ENCODE data around the gene ARHGAP26.

ARHGAP26 gene

DNA sequence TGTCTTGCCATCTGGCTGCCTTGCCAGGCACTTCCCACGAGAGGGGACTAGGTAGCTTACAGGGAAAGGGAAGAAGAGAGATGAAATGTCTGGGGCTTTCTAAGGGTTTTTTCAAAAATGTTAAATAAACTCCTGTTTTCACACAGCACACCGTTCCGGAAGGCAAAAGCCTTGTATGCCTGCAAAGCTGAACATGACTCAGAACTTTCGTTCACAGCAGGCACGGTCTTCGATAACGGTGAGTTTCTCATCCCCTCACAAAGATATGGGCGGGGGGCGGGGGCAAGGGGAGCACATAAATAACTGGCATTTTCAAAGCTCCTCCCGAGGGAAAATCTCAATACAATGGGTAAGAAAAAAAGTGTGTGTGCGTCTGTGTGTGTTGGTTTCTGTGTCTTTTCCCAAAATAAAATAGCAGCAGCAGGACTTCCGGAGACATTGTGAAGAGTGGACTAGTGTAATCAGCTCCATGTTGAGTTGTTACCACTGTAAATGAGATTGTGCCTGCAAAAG is 443.7 kb downstream of the ARHGAP26 start:
- 45% methylated on average over 11 of the region's 12 CpGs for WGBS
- H3K27ac ChIP-seq (ENCODE audit: low read length, poor library complexity, severe bottlenecking): peak overlapping the region; percentile 71

DNA sequence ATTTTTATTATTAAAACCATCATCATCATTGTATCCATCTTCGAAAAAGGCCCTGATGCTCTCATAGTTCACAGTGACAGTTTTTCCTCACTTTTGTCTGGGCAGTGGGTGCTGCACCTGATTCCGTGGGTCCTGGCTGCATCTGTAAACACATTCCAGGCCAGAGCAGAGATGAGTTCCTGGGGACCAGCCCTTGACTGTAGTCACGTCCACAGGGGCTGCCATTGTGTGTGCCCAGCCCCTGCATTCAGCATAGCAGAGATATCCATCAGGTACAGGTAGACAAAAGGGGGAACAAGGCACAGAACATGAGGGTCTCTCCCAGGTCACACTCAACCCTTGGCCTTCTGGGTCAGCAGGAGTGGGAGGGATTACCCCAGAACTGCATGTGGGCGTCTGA is 444.3 kb downstream of the ARHGAP26 start:
- Histone ChIP-seq H3K79me1 (replicated peaks; ENCODE audit: low read length, poor library complexity, severe bottlenecking) (no peaks in the 10 kb centered on the region), H4K8ac (ENCODE audit: low read length) (no peak overlapping the region), H3K4me3 (ENCODE audit: insufficient read depth in 1 of 2, low read depth in 1 of 2, low read length in 2 of 2) (no peak overlapping the region), H3K9me3 (ENCODE audit: control insufficient read depth, low read length) (no peaks in the 10 kb centered on the region), H3K18ac (ENCODE audit: low read depth in 1 of 2, low read length in 2 of 2) (no peak overlapping the region), H3K27me3 (ENCODE audit: control insufficient read depth in 1 of 2, insufficient read depth in 1 of 2, low read length in 2 of 2) (no peaks in the 10 kb centered on the region), H4K91ac (ENCODE audit: low read length) (no peak overlapping the region), H2BK120ac (ENCODE audit: low read depth, low read length) (no peak overlapping the region), H3K27ac (ENCODE audit: low read length, poor library complexity, severe bottlenecking) (no peak overlapping the region), H2BK15ac (ENCODE audit: low read depth, poor library complexity, severe bottlenecking) (no peak overlapping the region), H2AK5ac (ENCODE audit: low read length, severe bottlenecking) (no peak overlapping the region), H3K23ac (ENCODE audit: low read length in 2 of 2) (no peak overlapping the region), H3K4me1 (ENCODE audit: control insufficient read depth, insufficient read depth, low read depth, low read length) (peaks cover 18% of the 10 kb centered on the region), H2BK12ac (ENCODE audit: low read length in 2 of 2) (peak overlapping the region in 1 of 2 experiments; percentile 27), H3K14ac (ENCODE audit: low read length in 2 of 2) (no peak overlapping the region), H3K4ac (ENCODE audit: low read depth in 1 of 2, low read length in 2 of 2) (no peak overlapping the region), H2AFZ (ENCODE audit: low read depth, low read length) (no peak overlapping the region), H3K9ac (ENCODE audit: low read length) (no peak overlapping the region), H2BK5ac (ENCODE audit: low read depth, low read length, poor library complexity, severe bottlenecking) (no peak overlapping the region), H3K36me3 (ENCODE audit: control insufficient read depth in 1 of 2, insufficient read depth in 2 of 2, low read depth in 1 of 2, low read length in 2 of 2) (peaks cover 0 to 5% of the 10 kb centered on the region in 2 experiments), H3K4me2 (ENCODE audit: low read length, poor library complexity, severe bottlenecking) (no peak overlapping the region)
- no peak for DNase-seq
- 93% methylated on average over 4 of the region's 4 CpGs for WGBS

More for the DNA sequence above, 443.7 kb downstream of the ARHGAP26 start:
- Histone ChIP-seq H4K8ac (ENCODE audit: low read length) (no peak overlapping the region), H2BK120ac (ENCODE audit: low read depth, low read length) (peak overlapping the region; percentile 20), H3K4me3 (ENCODE audit: insufficient read depth in 1 of 2, low read depth in 1 of 2, low read length in 2 of 2) (no peak overlapping the region), H4K91ac (ENCODE audit: low read length) (no peak overlapping the region), H2BK15ac (ENCODE audit: low read depth, poor library complexity, severe bottlenecking) (peak overlapping the region; percentile 48), H3K4ac (ENCODE audit: low read depth in 1 of 2, low read length in 2 of 2) (no peak overlapping the region), H2BK12ac (ENCODE audit: low read length in 2 of 2) (peak overlapping the region in 1 of 2 experiments; percentile 38), H3K14ac (ENCODE audit: low read length in 2 of 2) (no peak overlapping the region), H3K36me3 (ENCODE audit: control insufficient read depth in 1 of 2, insufficient read depth in 2 of 2, low read depth in 1 of 2, low read length in 2 of 2) (peaks cover 0 to 5% of the 10 kb centered on the region in 2 experiments), H3K27me3 (ENCODE audit: control insufficient read depth in 1 of 2, insufficient read depth in 1 of 2, low read length in 2 of 2) (no peaks in the 10 kb centered on the region), H3K4me2 (ENCODE audit: low read length, poor library complexity, severe bottlenecking) (peak overlapping the region; percentile 16), H3K9me3 (ENCODE audit: control insufficient read depth, low read length) (no peaks in the 10 kb centered on the region), H2BK5ac (ENCODE audit: low read depth, low read length, poor library complexity, severe bottlenecking) (no peak overlapping the region), H2AFZ (ENCODE audit: low read depth, low read length) (no peak overlapping the region), H2AK5ac (ENCODE audit: low read length, severe bottlenecking) (no peak overlapping the region), H3K79me1 (replicated peaks; ENCODE audit: low read length, poor library complexity, severe bottlenecking) (no peaks in the 10 kb centered on the region), H3K4me1 (ENCODE audit: control insufficient read depth, insufficient read depth, low read depth, low read length) (peaks cover 17% of the 10 kb centered on the region), H3K9ac (ENCODE audit: low read length) (no peak overlapping the region), H3K23ac (ENCODE audit: low read length in 2 of 2) (no peak overlapping the region), H3K18ac (ENCODE audit: low read depth in 1 of 2, low read length in 2 of 2) (no peak overlapping the region)
- peak; percentile 44 for DNase-seq

DNA sequence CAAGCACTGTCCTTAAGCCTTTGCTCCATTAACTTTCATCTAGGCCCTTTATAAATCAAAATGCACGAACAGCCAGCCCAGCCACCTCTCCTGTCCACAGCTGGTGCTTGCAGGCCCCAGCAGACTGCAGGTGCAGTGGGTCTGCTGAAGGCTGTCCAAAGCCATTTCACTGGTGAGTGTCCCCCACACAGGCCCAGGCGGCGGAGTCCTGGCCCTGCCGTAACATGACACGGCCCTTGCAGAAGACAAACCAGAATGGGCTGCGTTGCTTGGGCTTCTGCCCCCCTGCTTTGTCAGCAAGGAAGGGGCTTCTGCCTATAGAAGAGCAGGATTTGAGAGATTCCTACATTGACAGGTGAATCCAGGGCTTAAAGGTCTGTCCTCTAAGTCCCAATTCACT is 444.7 kb downstream of the ARHGAP26 start:
- Histone ChIP-seq H3K36me3 (ENCODE audit: control insufficient read depth in 1 of 2, insufficient read depth in 2 of 2, low read depth in 1 of 2, low read length in 2 of 2) (peaks cover 0 to 5% of the 10 kb centered on the region in 2 experiments), H2BK120ac (ENCODE audit: low read depth, low read length) (no peak overlapping the region), H3K4me2 (ENCODE audit: low read length, poor library complexity, severe bottlenecking) (no peak overlapping the region), H3K27ac (ENCODE audit: low read length, poor library complexity, severe bottlenecking) (no peak overlapping the region), H2AFZ (ENCODE audit: low read depth, low read length) (no peak overlapping the region), H3K14ac (ENCODE audit: low read length in 2 of 2) (no peak overlapping the region), H3K9me3 (ENCODE audit: control insufficient read depth, low read length) (no peaks in the 10 kb centered on the region), H3K27me3 (ENCODE audit: control insufficient read depth in 1 of 2, insufficient read depth in 1 of 2, low read length in 2 of 2) (no peaks in the 10 kb centered on the region), H3K23ac (ENCODE audit: low read length in 2 of 2) (no peak overlapping the region), H3K9ac (ENCODE audit: low read length) (no peak overlapping the region), H3K4ac (ENCODE audit: low read depth in 1 of 2, low read length in 2 of 2) (peak overlapping the region; percentile 9 to 26), H2BK12ac (ENCODE audit: low read length in 2 of 2) (peak overlapping the region; percentile 15 to 68), H3K79me1 (replicated peaks; ENCODE audit: low read length, poor library complexity, severe bottlenecking) (no peaks in the 10 kb centered on the region), H2BK5ac (ENCODE audit: low read depth, low read length, poor library complexity, severe bottlenecking) (no peak overlapping the region), H3K4me3 (ENCODE audit: insufficient read depth in 1 of 2, low read depth in 1 of 2, low read length in 2 of 2) (no peak overlapping the region), H3K4me1 (ENCODE audit: control insufficient read depth, insufficient read depth, low read depth, low read length) (peaks cover 18% of the 10 kb centered on the region), H2AK5ac (ENCODE audit: low read length, severe bottlenecking) (no peak overlapping the region), H4K8ac (ENCODE audit: low read length) (no peak overlapping the region), H4K91ac (ENCODE audit: low read length) (peak overlapping the region; percentile 28), H3K18ac (ENCODE audit: low read depth in 1 of 2, low read length in 2 of 2) (peak overlapping the region in 1 of 2 experiments; percentile 55), H2BK15ac (ENCODE audit: low read depth, poor library complexity, severe bottlenecking) (no peak overlapping the region)
- WGBS: 70% methylated on average over 6 of the region's 6 CpGs
- no peak for DNase-seq

DNA sequence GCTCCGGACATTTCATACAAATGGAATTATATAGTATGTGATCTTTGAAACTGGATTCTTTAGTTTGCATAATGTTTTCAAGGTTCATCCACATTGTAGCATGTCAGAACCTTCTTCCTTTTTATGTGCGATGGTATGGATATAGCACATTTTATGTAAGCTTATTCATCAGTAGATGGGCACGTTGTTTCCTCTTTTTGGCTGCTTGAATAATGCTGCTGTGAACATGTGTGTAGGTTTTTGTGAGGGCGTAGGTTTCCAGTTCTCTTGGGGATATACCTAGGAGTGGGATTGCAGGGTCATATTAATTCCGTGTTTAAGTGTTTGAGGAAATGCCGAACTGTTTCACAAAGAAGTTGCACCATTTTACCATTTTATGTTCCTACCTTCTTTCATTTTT is 445.5 kb downstream of the ARHGAP26 start:
- peaks cover 0 to 5% of the 10 kb centered on the region in 2 experiments for H3K36me3 ChIP-seq (ENCODE audit: control insufficient read depth in 1 of 2, insufficient read depth in 2 of 2, low read depth in 1 of 2, low read length in 2 of 2)
- H3K4me3 ChIP-seq (ENCODE audit: insufficient read depth in 1 of 2, low read depth in 1 of 2, low read length in 2 of 2): no peak overlapping the region
- H3K18ac ChIP-seq (ENCODE audit: low read depth in 1 of 2, low read length in 2 of 2): no peak overlapping the region
- H3K79me1 ChIP-seq (replicated peaks; ENCODE audit: low read length, poor library complexity, severe bottlenecking): no peaks in the 10 kb centered on the region
- no peak overlapping the region for H3K27ac ChIP-seq (ENCODE audit: low read length, poor library complexity, severe bottlenecking)
- H3K14ac ChIP-seq (ENCODE audit: low read length in 2 of 2): no peak overlapping the region
- no peak overlapping the region for H3K9ac ChIP-seq (ENCODE audit: low read length)
- no peak overlapping the region for H2BK12ac ChIP-seq (ENCODE audit: low read length in 2 of 2)
- H2AK5ac ChIP-seq (ENCODE audit: low read length, severe bottlenecking): no peak overlapping the region
- no peak overlapping the region for H2BK15ac ChIP-seq (ENCODE audit: low read depth, poor library complexity, severe bottlenecking)
- H2AFZ ChIP-seq (ENCODE audit: low read depth, low read length): no peak overlapping the region
- H3K23ac ChIP-seq (ENCODE audit: low read length in 2 of 2): no peak overlapping the region
- no peak overlapping the region for H2BK120ac ChIP-seq (ENCODE audit: low read depth, low read length)
- H3K9me3 ChIP-seq (ENCODE audit: control insufficient read depth, low read length): no peaks in the 10 kb centered on the region
- 87% methylated on average over 3 of the region's 6 CpGs for WGBS
- no peak overlapping the region for H3K4ac ChIP-seq (ENCODE audit: low read depth in 1 of 2, low read length in 2 of 2)
- no peak overlapping the region for H2BK5ac ChIP-seq (ENCODE audit: low read depth, low read length, poor library complexity, severe bottlenecking)
- DNase-seq: no peak
- no peak overlapping the region for H3K4me2 ChIP-seq (ENCODE audit: low read length, poor library complexity, severe bottlenecking)
- H3K4me1 ChIP-seq (ENCODE audit: control insufficient read depth, insufficient read depth, low read depth, low read length): peaks cover 18% of the 10 kb centered on the region
- no peaks in the 10 kb centered on the region for H3K27me3 ChIP-seq (ENCODE audit: control insufficient read depth in 1 of 2, insufficient read depth in 1 of 2, low read length in 2 of 2)
- H4K91ac ChIP-seq (ENCODE audit: low read length): no peak overlapping the region
- no peak overlapping the region for H4K8ac ChIP-seq (ENCODE audit: low read length)
